Activated CD8-positive, alpha-beta T cell treated with anti-CD3 and anti-CD28 coated beads, Interleukin-2, amount 10 ng/mL, durations not matched to agents 7 days and 5 days (primary cell): Measurements from ENCODE around the gene CAPN13. TPM values are rescaled to one million over a fixed set of nuclear protein-coding genes. Genes with fewer than 3 reads are reported as not detected.

Experiments used
- ATAC-seq: fragments of 150-1000 bp; cut with Tn5 transposase; one replicate; pipeline ENCODE4 v1.10.0; 2021; ENCODE audit warnings: moderate library complexity
- CTCF ChIA-PET: fragments of 350-600 bp; sonication (Branson Sonifier 250); formaldehyde crosslinking; loops from one replicate; lab custom pipeline; 2021; ENCODE audit warnings: antibody characterized with exemption; lab: Charles Lee
- POLR2A ChIA-PET: fragments of 350-600 bp; sonication (Branson Sonifier 250); formaldehyde crosslinking; loops from one replicate; lab custom pipeline; 2021; ENCODE audit warnings: antibody characterized with exemption; lab: Charles Lee
- DNase-seq: peaks from one replicate; pipeline ENCODE4 v3.0.0-alpha.2; 2020
- H3K27ac Mint-ChIP-seq: one replicate; pipeline ENCODE4 v1.8.0; 2021; ENCODE audit warnings: mild to moderate bottlenecking, mixed read lengths
- H3K27me3 Mint-ChIP-seq: one replicate; pipeline ENCODE4 v1.8.0; 2021; ENCODE audit warnings: low read depth, mixed read lengths
- H3K36me3 Mint-ChIP-seq: one replicate; pipeline ENCODE4 v1.8.0; 2021; ENCODE audit warnings: low read depth, mixed read lengths
- H3K4me1 Mint-ChIP-seq: one replicate; pipeline ENCODE4 v1.8.0; 2021; ENCODE audit warnings: low read depth, mixed read lengths
- H3K4me3 Mint-ChIP-seq: one replicate; pipeline ENCODE4 v1.8.0; 2021; ENCODE audit warnings: mild to moderate bottlenecking, mixed read lengths
- H3K9me3 Mint-ChIP-seq: one replicate; pipeline ENCODE4 v1.8.0; 2022; ENCODE audit warnings: mixed read lengths; ENCODE audit not compliant: insufficient read depth
- total RNA-seq, 2 experiments: library from RNA; stranded (reverse); gene quantifications; one replicate each; pipeline ENCODE4 v1.2.3, GENCODE V29; 2021

The CAPN13 gene
- total RNA-seq, 2 experiments from 2014 or later: not detected

DNA sequence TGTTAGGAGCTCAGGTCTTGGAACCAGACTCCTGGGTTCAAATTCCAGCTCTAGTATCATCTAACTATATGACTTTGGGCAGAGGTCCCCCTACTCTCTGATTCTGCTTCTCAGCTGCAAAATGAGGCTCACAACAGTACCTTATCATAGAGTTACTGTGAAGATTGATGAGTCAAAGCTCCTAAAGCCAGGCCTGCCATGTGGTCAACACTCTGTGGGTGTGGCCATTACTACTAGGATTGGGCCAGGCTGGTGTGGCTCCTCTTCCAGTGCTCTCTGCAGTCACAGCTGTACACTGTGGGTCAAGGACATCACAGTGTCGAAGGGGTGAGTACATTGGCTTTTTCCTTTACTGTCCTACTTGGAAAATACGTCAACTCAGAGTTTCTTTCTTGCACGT lies 22.6 kb downstream of the CAPN13 start:
- no peak for ATAC-seq
- H3K4me1 Mint-ChIP-seq: no peaks in the 10 kb centered on the region
- no peak overlapping the region for H3K4me3 Mint-ChIP-seq
- DNase-seq: no peak
- H3K36me3 Mint-ChIP-seq: no peaks in the 10 kb centered on the region
- H3K27me3 Mint-ChIP-seq: peaks cover 9% of the 10 kb centered on the region
- H3K27ac Mint-ChIP-seq: no peak overlapping the region
- CTCF ChIA-PET: no interaction called here
- POLR2A ChIA-PET: no interaction called here
- H3K9me3 Mint-ChIP-seq: no peaks in the 10 kb centered on the region

DNA sequence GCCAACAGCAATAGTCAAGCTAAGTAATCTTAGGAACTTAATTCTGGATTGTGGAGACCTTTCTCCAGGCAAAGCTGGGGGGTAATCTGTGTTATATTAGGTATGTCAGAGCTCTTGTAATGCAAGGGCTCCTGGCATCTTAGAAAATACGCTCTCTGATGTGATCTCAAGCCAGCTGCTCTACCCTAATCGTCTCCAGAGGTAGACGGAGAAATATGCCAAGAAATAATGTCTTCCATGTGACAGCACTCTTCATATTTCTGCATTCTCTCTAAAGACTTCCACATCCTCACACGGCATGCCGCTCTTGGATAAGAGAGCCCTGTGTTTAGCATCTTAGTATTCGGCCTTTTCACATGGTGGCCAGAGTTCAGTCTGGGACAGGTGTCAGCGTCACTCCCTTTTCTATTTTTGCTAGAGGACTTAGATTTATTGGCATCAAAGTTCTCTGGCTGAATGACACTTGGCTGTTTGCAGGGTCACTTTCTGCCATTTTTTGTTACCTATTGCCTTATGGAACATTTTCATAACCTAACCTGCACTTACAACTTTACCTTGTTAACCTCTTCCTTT lies 25.2 kb downstream of the CAPN13 start:
- no peak overlapping the region for H3K4me3 Mint-ChIP-seq

DNA sequence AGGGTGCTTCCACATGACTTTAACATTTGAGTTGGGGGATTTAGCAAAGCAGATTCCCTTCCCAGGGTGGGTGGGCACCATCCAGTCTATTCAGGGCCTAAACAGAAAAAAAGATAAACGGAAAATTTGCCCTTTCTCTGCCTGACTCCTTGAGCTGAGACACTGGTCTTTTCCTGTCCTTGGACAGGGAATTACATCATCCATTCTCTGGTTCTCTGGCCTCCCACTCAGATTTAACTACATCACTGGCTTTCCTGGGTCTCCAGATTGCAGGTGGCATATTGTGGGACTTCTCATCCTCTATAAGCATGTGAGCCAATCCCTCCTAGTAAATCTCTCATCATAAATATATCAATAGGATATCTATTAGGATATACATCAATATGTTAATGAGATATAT lies 25.8 kb downstream of the CAPN13 start:
- Mint-ChIP-seq H3K9me3 (no peaks in the 10 kb centered on the region), H3K4me1 (no peaks in the 10 kb centered on the region), H3K27me3 (peaks cover 4% of the 10 kb centered on the region), H3K27ac (no peak overlapping the region), H3K36me3 (no peaks in the 10 kb centered on the region), H3K4me3 (no peak overlapping the region)
- POLR2A ChIA-PET: no interaction called here
- DNase-seq (no peak), ATAC-seq (no peak)
- CTCF ChIA-PET: no interaction called here

More for the DNA sequence above, 25.2 kb downstream of the CAPN13 start:
- Mint-ChIP-seq H3K27me3 (peaks cover 1% of the 10 kb centered on the region), H3K4me1 (no peaks in the 10 kb centered on the region), H3K9me3 (no peaks in the 10 kb centered on the region), H3K36me3 (no peaks in the 10 kb centered on the region), H3K27ac (no peak overlapping the region)
- ChIA-PET POLR2A (no interaction called here), CTCF (no interaction called here)
- DNase-seq (no peak), ATAC-seq (no peak)

DNA sequence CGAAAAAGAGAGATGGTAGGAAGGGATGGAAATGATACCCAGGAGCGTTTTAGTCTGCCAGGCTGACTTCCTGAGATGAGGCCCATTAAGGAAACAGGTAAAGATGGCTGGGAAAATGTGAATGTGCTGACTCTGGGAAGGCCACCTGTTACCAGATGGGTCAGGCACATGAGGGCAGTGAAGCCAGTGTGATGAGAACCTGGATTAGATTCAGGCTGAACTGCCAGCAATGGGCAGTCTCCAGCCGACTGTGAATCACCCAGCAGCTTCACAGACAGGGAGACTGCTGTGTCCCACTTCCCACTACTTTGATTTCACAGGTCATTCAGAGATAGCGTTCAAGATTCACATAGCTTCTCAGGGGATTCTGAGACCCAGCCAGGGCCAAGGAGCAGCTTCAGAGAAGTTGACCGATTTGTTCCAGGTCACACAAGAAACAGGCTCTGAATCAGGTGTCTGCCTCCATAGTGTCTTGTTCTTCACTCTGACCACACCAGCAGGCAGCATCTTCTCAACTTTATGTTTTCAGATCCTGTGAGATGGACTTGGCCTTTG lies 26.4 kb downstream of the CAPN13 start:
- Mint-ChIP-seq H3K9me3 (no peaks in the 10 kb centered on the region), H3K4me1 (no peaks in the 10 kb centered on the region), H3K27me3 (peaks cover 5% of the 10 kb centered on the region), H3K36me3 (no peaks in the 10 kb centered on the region), H3K27ac (no peak overlapping the region), H3K4me3 (no peak overlapping the region)
- no peak for ATAC-seq
- DNase-seq: no peak
- ChIA-PET CTCF (interaction anchor here (0.7 kb wide), 1 partner anchor 553 kb away, joined by 3 read pairs; no protein-coding TSS in a partner anchor), POLR2A (no interaction called here)

DNA sequence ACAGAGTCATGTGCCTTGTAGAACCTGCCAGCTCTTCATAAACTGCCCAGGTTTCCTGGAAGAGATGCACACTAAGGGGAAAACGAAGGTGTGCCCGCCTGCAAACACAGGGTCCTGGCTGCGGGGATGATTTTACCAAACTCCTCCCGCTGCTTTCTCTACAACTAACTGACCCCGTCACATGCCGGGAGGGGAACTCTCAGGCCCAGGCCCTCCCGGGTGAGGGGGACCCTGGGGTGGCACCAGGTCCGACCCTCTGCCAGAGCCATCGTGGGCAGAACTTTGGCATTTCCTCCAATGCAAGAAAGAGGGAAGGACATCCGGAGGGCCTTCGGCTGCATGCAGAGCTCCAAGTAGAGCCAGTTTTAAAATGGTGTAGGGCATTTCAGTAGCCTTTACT lies 28.6 kb downstream of the CAPN13 start:
- H3K4me1 Mint-ChIP-seq: no peaks in the 10 kb centered on the region
- H3K9me3 Mint-ChIP-seq: no peaks in the 10 kb centered on the region
- ATAC-seq: no peak
- POLR2A ChIA-PET: no interaction called here
- H3K27ac Mint-ChIP-seq: no peak overlapping the region
- H3K4me3 Mint-ChIP-seq: no peak overlapping the region
- no peak for DNase-seq
- CTCF ChIA-PET: no interaction called here
- peaks cover 13% of the 10 kb centered on the region for H3K27me3 Mint-ChIP-seq
- H3K36me3 Mint-ChIP-seq: no peaks in the 10 kb centered on the region

DNA sequence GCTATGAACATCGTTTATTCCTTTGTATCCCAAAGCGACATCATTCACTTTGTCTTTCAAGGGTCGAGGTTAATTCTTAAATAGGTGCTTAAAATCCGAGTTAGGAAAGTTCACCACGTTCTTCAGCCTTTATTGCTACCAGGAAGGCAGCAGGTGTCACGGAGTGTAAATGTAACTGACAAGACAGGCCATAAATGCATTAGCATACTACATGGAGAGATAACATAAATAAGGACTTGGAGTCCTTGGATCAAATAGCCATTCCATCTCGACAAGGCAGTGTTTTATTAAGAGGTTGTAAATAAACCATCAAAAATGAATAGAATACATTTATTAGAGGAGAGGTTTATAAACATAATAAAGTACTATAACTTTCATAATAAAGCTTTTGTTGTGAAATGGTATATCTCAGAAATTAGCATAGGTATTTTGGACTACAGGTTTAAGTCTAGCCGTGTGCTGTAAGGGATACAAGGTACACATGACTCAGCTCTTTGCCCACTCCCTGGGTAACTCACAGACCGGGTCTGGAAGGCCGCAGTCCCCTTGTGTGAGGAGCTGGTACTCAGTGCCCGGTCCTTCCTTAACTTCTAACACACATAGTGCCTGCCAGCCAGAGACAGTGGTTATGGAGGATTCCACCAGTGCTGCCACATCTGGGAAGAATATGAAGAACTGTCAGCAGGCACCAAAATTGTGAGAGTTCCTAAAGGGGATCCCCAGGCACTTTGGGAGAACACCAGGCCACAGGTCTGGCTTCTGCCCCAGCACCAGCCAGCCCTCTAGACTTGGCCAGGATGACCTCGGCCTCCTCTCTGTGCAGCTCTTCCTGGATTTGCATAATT lies 29.4 kb downstream of the CAPN13 start:
- H3K27ac Mint-ChIP-seq: no peak overlapping the region
- H3K4me1 Mint-ChIP-seq: no peaks in the 10 kb centered on the region
- CTCF ChIA-PET: no interaction called here
- no peak for ATAC-seq
- H3K4me3 Mint-ChIP-seq: no peak overlapping the region
- H3K9me3 Mint-ChIP-seq: no peaks in the 10 kb centered on the region
- H3K27me3 Mint-ChIP-seq: peaks cover 15% of the 10 kb centered on the region
- no peak for DNase-seq
- POLR2A ChIA-PET: no interaction called here
- H3K36me3 Mint-ChIP-seq: no peaks in the 10 kb centered on the region

DNA sequence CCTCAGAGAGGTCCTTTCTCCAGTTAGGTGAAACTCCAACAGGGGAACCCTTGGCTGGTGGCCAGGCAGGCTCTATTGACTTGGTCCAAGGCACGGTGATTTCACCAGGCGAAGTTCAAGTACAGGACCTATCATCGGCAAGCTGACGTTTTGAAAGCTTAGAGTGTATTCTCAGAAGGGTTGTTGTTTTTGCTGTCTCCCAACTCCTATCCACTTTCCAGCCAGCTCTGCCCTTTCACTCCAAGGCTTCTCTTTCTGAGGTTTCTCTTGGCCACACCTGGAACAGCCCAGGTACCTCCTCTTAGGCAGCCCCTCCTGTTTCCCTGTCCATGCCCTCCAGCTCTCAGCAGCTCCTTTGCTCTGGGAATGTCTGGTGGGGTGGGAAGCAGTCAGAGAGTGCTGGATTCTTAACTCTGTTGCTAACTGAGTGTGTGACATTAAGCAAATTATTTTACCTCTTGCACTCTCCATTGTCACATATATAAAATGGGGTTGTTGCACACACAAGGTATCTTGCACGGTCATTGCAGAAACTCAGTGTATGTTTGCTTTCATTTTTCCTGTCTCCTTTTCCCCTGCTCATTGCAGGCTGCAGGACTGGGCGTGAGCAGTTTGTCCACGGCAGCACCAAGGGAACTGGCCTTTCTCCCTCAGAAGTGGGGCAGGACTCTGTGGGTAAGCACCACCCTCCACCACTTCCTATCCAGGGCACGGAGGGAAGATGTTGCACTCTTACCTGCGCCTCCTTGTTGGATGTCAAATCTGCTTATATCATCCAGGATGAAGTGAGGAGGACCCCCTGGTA lies 30.2 kb downstream of the CAPN13 start:
- no peak for DNase-seq
- H3K9me3 Mint-ChIP-seq: no peaks in the 10 kb centered on the region
- CTCF ChIA-PET: no interaction called here
- peaks cover 17% of the 10 kb centered on the region for H3K27me3 Mint-ChIP-seq
- no peak overlapping the region for H3K4me3 Mint-ChIP-seq
- no peak for ATAC-seq
- POLR2A ChIA-PET: no interaction called here
- H3K27ac Mint-ChIP-seq: no peak overlapping the region
- H3K36me3 Mint-ChIP-seq: no peaks in the 10 kb centered on the region
- H3K4me1 Mint-ChIP-seq: no peaks in the 10 kb centered on the region

DNA sequence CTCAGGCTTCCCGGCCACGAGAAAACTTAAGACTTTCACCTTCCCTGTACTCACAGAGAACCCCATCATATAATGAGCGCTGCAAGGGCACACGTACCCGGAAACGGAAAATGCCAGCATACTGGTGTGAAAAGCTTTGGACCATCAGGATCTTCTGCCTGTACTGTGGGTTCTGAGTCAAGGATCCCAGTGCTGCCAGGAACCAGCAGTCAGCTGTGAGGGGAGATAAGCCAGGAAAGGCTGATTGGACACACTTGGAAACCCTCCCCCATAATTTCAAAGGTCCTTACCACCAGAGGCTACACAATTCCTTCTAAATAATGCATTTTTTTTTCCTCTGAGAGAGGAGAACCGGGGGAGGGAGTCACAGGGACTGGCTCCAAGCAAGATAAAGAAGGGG lies 31.4 kb downstream of the CAPN13 start:
- Mint-ChIP-seq H3K4me3 (no peak overlapping the region), H3K27ac (no peak overlapping the region), H3K27me3 (peaks cover 17% of the 10 kb centered on the region), H3K4me1 (no peaks in the 10 kb centered on the region), H3K36me3 (no peaks in the 10 kb centered on the region), H3K9me3 (no peaks in the 10 kb centered on the region)
- DNase-seq (no peak), ATAC-seq (no peak)
- ChIA-PET CTCF (no interaction called here), POLR2A (interaction anchor here (0.5 kb wide), 1 partner anchor 26 kb away, joined by 3 read pairs; no protein-coding TSS in a partner anchor)

DNA sequence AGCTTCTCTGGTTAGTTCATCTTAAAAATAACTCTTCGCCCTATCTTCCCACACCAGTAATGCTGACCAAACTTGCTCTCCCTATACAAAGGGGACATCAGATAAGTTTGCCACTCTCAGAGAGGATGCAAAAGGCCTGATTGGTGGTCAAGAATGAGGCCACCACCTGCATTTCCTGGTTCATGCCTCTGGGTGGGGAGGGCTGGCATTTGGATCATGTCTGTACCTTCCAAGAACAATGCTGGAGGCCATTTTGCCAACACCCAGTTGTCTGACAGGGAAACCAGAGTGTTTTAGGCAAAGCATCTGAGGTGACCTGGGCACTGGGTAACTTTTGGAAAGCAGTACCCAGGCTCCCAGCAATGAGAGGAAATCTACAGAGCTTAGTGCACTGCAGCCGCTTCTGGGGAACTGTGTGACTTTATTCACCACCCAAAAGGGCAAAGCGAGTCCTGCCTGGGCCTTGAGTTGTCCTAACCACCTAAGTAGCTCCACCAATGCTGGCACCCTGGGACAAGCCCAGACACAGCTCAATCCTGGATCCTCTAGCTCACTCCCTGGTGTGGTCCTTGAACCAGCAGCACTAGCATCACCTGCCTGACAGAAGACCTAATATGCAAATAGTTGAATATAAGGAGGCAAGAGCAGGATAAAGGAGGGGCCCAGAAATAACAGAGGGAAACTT lies 35.1 kb downstream of the CAPN13 start:
- H3K27me3 Mint-ChIP-seq: peaks cover 16% of the 10 kb centered on the region
- POLR2A ChIA-PET: no interaction called here
- no peak overlapping the region for H3K27ac Mint-ChIP-seq
- DNase-seq: no peak
- CTCF ChIA-PET: no interaction called here
- no peaks in the 10 kb centered on the region for H3K4me1 Mint-ChIP-seq
- no peak overlapping the region for H3K4me3 Mint-ChIP-seq
- no peaks in the 10 kb centered on the region for H3K9me3 Mint-ChIP-seq
- ATAC-seq: no peak
- H3K36me3 Mint-ChIP-seq: no peaks in the 10 kb centered on the region

DNA sequence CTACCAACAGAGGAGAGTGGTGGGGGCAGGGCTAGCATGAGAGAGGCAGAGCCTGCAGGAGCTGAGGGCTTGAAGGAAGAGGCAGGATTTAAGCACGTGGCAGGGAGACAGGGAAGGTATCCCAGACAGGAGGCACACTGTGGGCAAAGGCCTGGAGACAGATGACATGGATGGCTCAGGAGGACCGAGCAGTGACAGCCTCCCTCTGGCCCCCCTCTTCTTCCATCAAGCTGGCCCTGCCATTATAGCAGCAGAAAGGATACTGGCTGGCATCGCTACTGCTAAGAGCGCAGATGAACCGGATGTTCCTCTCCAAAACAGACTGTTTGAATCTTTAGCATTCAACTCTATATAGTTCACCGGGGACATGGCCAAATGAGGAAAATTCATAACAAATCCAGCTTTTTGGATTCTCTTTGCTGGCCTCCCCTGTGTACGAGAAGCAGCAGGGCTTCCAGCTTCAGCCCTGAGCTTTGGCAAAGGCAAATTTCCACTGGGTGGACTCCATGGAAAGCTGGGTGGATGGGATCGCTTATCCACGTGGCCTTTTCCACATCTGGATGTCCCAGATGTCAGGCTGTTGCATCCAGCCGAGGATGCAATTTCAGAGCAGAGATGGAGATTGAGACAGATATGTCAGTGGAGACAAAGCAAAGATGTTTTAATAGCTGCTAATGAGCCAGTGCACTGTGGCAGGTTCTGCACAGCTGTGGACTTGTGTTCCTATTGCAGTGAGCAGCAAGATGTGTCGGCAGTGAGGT lies 36.2 kb downstream of the CAPN13 start:
- H3K9me3 Mint-ChIP-seq: no peaks in the 10 kb centered on the region
- POLR2A ChIA-PET: no interaction called here
- ATAC-seq (no peak), DNase-seq (no peak)
- CTCF ChIA-PET: no interaction called here
- no peaks in the 10 kb centered on the region for H3K36me3 Mint-ChIP-seq
- no peak overlapping the region for H3K27ac Mint-ChIP-seq
- peaks cover 13% of the 10 kb centered on the region for H3K27me3 Mint-ChIP-seq
- H3K4me3 Mint-ChIP-seq: no peak overlapping the region
- no peaks in the 10 kb centered on the region for H3K4me1 Mint-ChIP-seq

DNA sequence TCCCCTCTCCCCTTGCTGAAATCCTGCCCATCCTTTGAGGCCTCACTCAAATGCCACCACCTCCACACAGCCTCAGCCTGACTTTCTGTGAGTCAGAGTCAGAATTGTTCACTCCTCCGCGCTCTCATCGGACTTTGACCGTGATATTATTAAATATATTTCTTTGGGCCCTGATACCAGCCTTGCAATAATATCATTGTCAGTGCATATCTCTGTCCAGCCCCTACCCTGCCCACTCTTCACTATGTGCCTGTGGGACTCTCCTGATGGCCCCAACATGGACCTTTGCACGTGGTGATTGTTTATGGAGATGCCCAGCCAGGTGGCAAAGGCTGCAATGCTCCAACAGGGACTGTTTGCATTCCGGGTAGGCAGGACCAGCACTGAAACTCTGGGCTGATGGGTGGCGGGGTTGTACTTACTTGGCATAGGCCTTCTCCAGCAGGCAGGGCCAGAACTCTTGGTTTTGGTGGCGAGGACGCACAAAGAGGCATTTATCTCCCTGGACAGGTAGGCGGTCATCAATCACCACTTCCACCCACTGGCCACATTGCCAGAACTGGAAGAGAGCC lies 37.3 kb downstream of the CAPN13 start:
- no peak overlapping the region for H3K4me3 Mint-ChIP-seq
- H3K4me1 Mint-ChIP-seq: no peaks in the 10 kb centered on the region
- no peaks in the 10 kb centered on the region for H3K9me3 Mint-ChIP-seq
- CTCF ChIA-PET: no interaction called here
- H3K27me3 Mint-ChIP-seq: peaks cover 10% of the 10 kb centered on the region
- POLR2A ChIA-PET: no interaction called here
- H3K27ac Mint-ChIP-seq: no peak overlapping the region
- DNase-seq (no peak), ATAC-seq (no peak)
- H3K36me3 Mint-ChIP-seq: no peaks in the 10 kb centered on the region
